ENCODE measurements around the gene ZNF600. TPM values are rescaled to one million over a fixed set of nuclear protein-coding genes. Genes with fewer than 3 reads are reported as not detected.
"Not testable (repeated sequence)": the region's sequence is repeated elsewhere in the genome, so short reads cannot be mapped to it uniquely, and the experiment has no call there.

The ZNF600 gene
- total RNA-seq, 2 experiments from 2014 or later, result 11.1 to 13.4 TPM

- Mint-ChIP-seq H3K4me1 (ENCODE audit: low read depth) (peaks cover 25% of the 10 kb centered on the region), H3K9me3 (no peaks in the 10 kb centered on the region), H3K4me3 (peak overlapping the region; percentile 76), H3K27me3 (no peaks in the 10 kb centered on the region), H3K36me3 (peaks cover 3% of the 10 kb centered on the region), H3K27ac (peak overlapping the region; percentile 89)
- ChIA-PET CTCF (interaction anchor here (0.8 kb wide), 1 partner anchor 12 kb away, joined by 3 read pairs; no protein-coding TSS in a partner anchor), POLR2A (no interaction called here)
- peak; percentile 36 for DNase-seq
- intact Hi-C loops (cut with micrococcal nuclease), result loop anchor here (1.0 to 5.0 kb wide), 5 partner anchors 45 to 209 kb away; partner anchors contain the start of genes ZNF600, ZNF808 and ZNF83
These were observed 50.9 kb downstream of the ZNF600 start for GRCh38 chr19:52735734-52736133.

- DNase-seq, result peak; percentile 99
- peak within 1 kb of the TSS; percentile 76 for H3K4me3 Mint-ChIP-seq
- intact Hi-C loops (cut with micrococcal nuclease), result loop anchor here (1.0 to 5.0 kb wide), 5 partner anchors 45 to 208 kb away; partner anchors contain the start of genes ZNF600, ZNF808 and ZNF83
- no peaks in the 10 kb centered on the region for H3K9me3 Mint-ChIP-seq
- H3K36me3 Mint-ChIP-seq, result peaks cover 4% of the 10 kb centered on the region
- ChIA-PET CTCF (interaction anchor here (0.8 kb wide), 1 partner anchor 12 kb away, joined by 3 read pairs; no protein-coding TSS in a partner anchor), POLR2A (no interaction called here)
- peak within 1 kb of the TSS; percentile 89 for H3K27ac Mint-ChIP-seq
- H3K27me3 Mint-ChIP-seq, result no peaks in the 10 kb centered on the region
- H3K4me1 Mint-ChIP-seq (ENCODE audit: low read depth), result peaks cover 26% of the 10 kb centered on the region
These were observed 51.5 kb downstream of the ZNF600 start, which contains the start of gene ZNF611 for GRCh38 chr19:52734893-52735661. ZNF611 (minus strand) TSS chr19:52735044; CDS start chr19:52715894, 19,150 bp downstream.

DNA sequence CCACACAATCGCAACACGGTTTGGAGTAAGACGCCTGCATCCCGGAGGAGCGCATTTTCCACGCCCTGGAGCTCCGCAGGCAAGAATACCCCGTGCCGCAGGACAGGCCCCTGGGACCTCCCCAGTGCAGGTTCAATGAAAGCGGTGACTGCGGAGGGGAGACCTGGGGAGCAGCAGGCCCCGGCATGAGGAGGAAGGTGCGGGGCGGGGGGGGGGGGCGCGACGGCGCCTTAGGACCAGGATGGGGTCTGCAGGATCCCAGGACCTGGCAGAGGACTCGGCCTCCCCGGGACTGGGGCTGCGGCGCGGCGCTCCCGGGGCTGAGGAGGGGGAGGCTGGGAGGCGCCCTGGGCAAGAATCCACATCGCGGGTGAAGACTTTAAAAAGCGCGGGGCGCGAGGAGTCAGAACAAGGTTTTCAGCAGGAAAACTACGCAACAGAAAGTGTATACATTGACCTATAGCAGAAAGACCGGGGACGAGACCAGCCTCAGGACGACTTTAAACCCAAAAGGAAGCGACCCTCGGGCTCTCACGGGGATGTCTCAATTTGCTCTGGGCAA is 52.2 kb downstream of the ZNF600 start:
- peaks cover 10% of the 10 kb centered on the region for H3K36me3 Mint-ChIP-seq
- CTCF ChIA-PET, result no interaction called here

GRCh38 chr19:52726051-52726450 is 60.5 kb downstream of the ZNF600 start:
- intact Hi-C loops (cut with micrococcal nuclease); CTCF ChIA-PET; POLR2A ChIA-PET; H3K4me3 Mint-ChIP-seq; H3K9me3 Mint-ChIP-seq; DNase-seq; H3K27me3 Mint-ChIP-seq; H3K27ac Mint-ChIP-seq: not testable (repeated sequence)
- Mint-ChIP-seq H3K4me1 (ENCODE audit: low read depth) (peaks cover 10% of the 10 kb centered on the region), H3K36me3 (peaks cover 64% of the 10 kb centered on the region)

More for the DNA sequence above, 52.2 kb downstream of the ZNF600 start:
- no peaks in the 10 kb centered on the region for H3K9me3 Mint-ChIP-seq
- peak overlapping the region; percentile 76 for H3K4me3 Mint-ChIP-seq
- DNase-seq, result no peak
- no peaks in the 10 kb centered on the region for H3K27me3 Mint-ChIP-seq
- H3K27ac Mint-ChIP-seq, result peak overlapping the region; percentile 89
- peaks cover 32% of the 10 kb centered on the region for H3K4me1 Mint-ChIP-seq (ENCODE audit: low read depth)
- intact Hi-C loops (cut with micrococcal nuclease), result loop anchor here (2.0 kb wide), 3 partner anchors 52 to 208 kb away; partner anchors contain the start of genes ZNF600 and ZNF808
- POLR2A ChIA-PET, result no interaction called here

DNA sequence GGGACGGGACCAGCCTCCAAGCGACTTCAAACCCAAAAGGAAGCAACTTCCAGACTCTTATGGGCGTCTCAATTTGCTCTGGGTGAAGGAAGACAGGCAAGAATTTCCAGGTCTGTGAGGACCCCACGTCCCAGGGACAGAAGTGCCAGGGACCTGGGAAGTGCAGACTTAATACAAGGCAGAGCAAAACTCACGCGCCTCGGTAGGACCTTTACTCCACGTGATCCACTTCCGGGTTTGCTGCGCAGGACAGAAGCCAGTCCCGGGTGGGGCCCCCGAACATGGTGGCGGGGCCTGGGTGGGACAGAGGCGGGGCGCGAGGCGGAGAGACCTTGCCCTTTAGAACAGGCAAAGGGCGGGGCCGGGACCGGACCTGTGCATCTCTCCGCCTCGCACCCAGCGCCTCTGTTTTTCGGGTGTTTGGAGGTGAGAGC is 61.0 kb downstream of the ZNF600 start:
- DNase-seq, result no peak
- H3K36me3 Mint-ChIP-seq, result peaks cover 66% of the 10 kb centered on the region
- POLR2A ChIA-PET, result no interaction called here
- CTCF ChIA-PET, result no interaction called here
- no peak overlapping the region for H3K4me3 Mint-ChIP-seq
- peaks cover 8% of the 10 kb centered on the region for H3K4me1 Mint-ChIP-seq (ENCODE audit: low read depth)
- no peaks in the 10 kb centered on the region for H3K27me3 Mint-ChIP-seq
- no peak overlapping the region for H3K27ac Mint-ChIP-seq
- intact Hi-C loops (cut with micrococcal nuclease), result no loop called here
- peaks cover 7% of the 10 kb centered on the region for H3K9me3 Mint-ChIP-seq

- ChIA-PET POLR2A (no interaction called here), CTCF (no interaction called here)
- H3K27me3 Mint-ChIP-seq, result no peaks in the 10 kb centered on the region
- intact Hi-C loops (cut with micrococcal nuclease), result no loop called here
- H3K36me3 Mint-ChIP-seq, result peaks cover 68% of the 10 kb centered on the region
- DNase-seq, result no peak
- no peak overlapping the region for H3K27ac Mint-ChIP-seq
- no peak overlapping the region for H3K4me3 Mint-ChIP-seq
- H3K9me3 Mint-ChIP-seq, result peaks cover 7% of the 10 kb centered on the region
- peaks cover 7% of the 10 kb centered on the region for H3K4me1 Mint-ChIP-seq (ENCODE audit: low read depth)
These were observed 61.7 kb downstream of the ZNF600 start for GRCh38 chr19:52724701-52725514.

- CTCF ChIA-PET; H3K4me3 Mint-ChIP-seq; H3K27ac Mint-ChIP-seq; H3K27me3 Mint-ChIP-seq; POLR2A ChIA-PET; H3K4me1 Mint-ChIP-seq (ENCODE audit: low read depth); DNase-seq; intact Hi-C loops (cut with micrococcal nuclease); H3K9me3 Mint-ChIP-seq: not testable (repeated sequence)
- H3K36me3 Mint-ChIP-seq, result peaks cover 70% of the 10 kb centered on the region
These were observed 62.5 kb downstream of the ZNF600 start for GRCh38 chr19:52723907-52724598.

GRCh38 chr19:52722062-52723003 is 64.3 kb downstream of the ZNF600 start:
- no peaks in the 10 kb centered on the region for H3K27me3 Mint-ChIP-seq
- ChIA-PET CTCF (no interaction called here), POLR2A (no interaction called here)
- intact Hi-C loops (cut with micrococcal nuclease), result no loop called here
- H3K27ac Mint-ChIP-seq, result no peak overlapping the region
- H3K4me1 Mint-ChIP-seq (ENCODE audit: low read depth), result peaks cover 4% of the 10 kb centered on the region
- H3K36me3 Mint-ChIP-seq, result peaks cover 66% of the 10 kb centered on the region
- no peak for DNase-seq
- no peak overlapping the region for H3K4me3 Mint-ChIP-seq
- peaks cover 7% of the 10 kb centered on the region for H3K9me3 Mint-ChIP-seq

DNA sequence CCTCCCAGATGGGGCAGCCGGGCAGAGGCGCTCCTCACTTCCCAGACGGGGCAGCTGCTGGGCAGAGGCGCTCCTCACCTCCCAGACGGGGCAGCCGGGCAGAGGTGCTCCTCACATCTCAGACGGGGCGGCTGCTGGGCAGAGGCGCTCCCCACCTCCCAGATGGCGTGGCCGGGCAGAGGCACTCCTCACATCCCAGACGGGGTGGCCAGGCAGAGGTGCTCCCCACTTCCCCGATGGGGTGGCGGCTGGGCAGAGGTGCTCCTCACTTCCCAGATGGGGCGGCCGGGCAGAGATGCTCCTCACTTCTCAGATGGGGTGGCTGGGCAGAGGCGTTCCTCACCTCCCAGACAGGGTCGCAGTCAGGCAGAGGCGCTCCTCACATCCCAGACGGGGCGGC is 66.0 kb downstream of the ZNF600 start:
- CTCF ChIA-PET, result not testable (repeated sequence)

DNA sequence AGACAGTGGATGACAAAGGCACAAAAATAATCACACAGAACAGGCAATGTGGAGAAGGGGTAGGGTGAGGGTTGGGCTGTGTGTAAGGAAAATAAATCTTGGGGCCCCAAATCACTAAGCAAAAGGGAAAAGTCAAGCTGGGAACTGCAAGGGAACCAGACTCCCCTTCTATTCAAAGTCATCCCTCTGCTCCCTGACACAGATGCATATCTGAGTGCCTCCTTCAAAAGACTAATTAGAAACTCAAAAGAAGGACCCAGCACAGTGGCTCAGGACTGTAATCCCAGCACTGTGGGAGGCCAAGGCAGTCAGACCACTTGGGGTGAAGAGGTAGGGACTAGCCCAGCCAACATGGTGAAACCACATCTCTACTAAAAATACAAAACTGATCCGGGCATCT is 70.1 kb downstream of the ZNF600 start:
- Mint-ChIP-seq H3K36me3 (peaks cover 63% of the 10 kb centered on the region), H3K27ac (peak overlapping the region; percentile 72), H3K4me1 (ENCODE audit: low read depth) (peaks cover 28% of the 10 kb centered on the region), H3K4me3 (no peak overlapping the region), H3K27me3 (no peaks in the 10 kb centered on the region), H3K9me3 (peaks cover 10% of the 10 kb centered on the region)
- POLR2A ChIA-PET, result no interaction called here
- DNase-seq, result no peak
- CTCF ChIA-PET, result no interaction called here
- intact Hi-C loops (cut with micrococcal nuclease), result no loop called here

More for the DNA sequence above, 66.0 kb downstream of the ZNF600 start:
- DNase-seq; H3K9me3 Mint-ChIP-seq; intact Hi-C loops (cut with micrococcal nuclease); H3K27ac Mint-ChIP-seq; POLR2A ChIA-PET; H3K27me3 Mint-ChIP-seq; H3K4me3 Mint-ChIP-seq: not testable (repeated sequence)
- Mint-ChIP-seq H3K36me3 (peaks cover 64% of the 10 kb centered on the region), H3K4me1 (ENCODE audit: low read depth) (peaks cover 22% of the 10 kb centered on the region)

DNA sequence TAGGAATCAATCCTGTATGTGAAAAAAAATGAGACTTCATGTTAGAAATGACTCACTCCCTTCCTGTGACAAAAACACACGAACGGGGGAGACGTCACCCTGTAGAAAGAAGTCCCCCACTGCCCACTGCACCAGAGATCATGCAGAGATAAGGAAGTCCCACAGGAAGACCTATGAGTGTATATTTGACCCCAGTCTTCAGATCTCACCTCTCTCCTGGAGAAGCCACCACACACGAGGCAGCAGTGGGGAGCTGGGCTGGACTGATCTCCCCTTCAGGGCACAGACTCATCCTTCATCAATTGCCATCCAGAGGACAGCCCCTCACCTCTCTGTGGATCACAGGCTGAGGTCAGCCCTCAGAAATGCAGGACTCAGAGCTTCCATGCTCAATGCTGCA is 70.7 kb downstream of the ZNF600 start:
- H3K4me3 Mint-ChIP-seq; H3K27me3 Mint-ChIP-seq; POLR2A ChIA-PET; CTCF ChIA-PET; intact Hi-C loops (cut with micrococcal nuclease): not testable (repeated sequence)
- Mint-ChIP-seq H3K36me3 (peaks cover 63% of the 10 kb centered on the region), H3K9me3 (peaks cover 11% of the 10 kb centered on the region), H3K4me1 (ENCODE audit: low read depth) (peaks cover 28% of the 10 kb centered on the region), H3K27ac (peak overlapping the region; percentile 72)
- peak; percentile 53 for DNase-seq
